H1 (cell line): Measurements from ENCODE around the gene ZFYVE19.

Experiments used
- EZH2 ChIP-seq: fragments of 200-600 bp; sonication (generic); IDR thresholded peaks from 2 replicates; pipeline ENCODE4 v1.7.1; 2012; ENCODE audit warnings: low read depth, mild to moderate bottlenecking, moderate library complexity, low read length, inconsistent platforms; ENCODE audit not compliant: severe bottlenecking
- SUZ12 ChIP-seq: fragments of 200-600 bp; sonication (generic); IDR thresholded peaks from 2 replicates; pipeline ENCODE4 v1.6.1; 2012; ENCODE audit warnings: mild to moderate bottlenecking, inconsistent platforms, low read length, moderate library complexity, mixed read lengths
- TF ChIP-seq, protein P1 (sequence below), 3 experiments: IDR thresholded peaks; 1 replicate in 2 of 3; 2 replicates in 1 of 3; pipeline versions ENCODE4 v1.5.1 to v1.6.1; 2011; ENCODE audit warnings: low read length in 3 of 3, mild to moderate bottlenecking in 3 of 3, inconsistent platforms in 2 of 3, low read depth in 1 of 3, moderate library complexity in 1 of 3; ENCODE audit not compliant: insufficient read depth in 1 of 3; ENCODE audit errors: control extremely low read depth in 1 of 3

DNA sequence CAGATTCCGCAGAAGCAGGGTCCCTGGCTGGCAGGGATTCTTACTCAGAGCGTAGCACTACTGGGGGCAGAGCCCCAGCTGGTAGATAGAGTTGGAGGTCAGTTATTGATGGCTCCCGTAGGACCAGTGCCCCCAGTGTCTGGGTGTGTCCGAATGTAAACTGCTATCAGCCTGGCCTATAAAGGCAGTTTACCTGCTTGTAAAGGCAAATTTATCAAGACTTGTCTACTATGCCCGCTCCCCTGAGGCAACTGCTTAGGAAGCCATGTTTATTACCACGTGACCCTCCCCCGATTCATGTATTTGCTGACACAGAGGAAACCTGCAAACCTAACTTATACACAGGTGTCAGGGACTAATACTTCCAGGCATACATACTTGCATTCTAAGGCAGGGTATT, 22.2 kb downstream of the ZFYVE19 start:
- TF ChIP-seq SUZ12 (no peak), EZH2 (no peak)
- TF ChIP-seq, protein P1, sequence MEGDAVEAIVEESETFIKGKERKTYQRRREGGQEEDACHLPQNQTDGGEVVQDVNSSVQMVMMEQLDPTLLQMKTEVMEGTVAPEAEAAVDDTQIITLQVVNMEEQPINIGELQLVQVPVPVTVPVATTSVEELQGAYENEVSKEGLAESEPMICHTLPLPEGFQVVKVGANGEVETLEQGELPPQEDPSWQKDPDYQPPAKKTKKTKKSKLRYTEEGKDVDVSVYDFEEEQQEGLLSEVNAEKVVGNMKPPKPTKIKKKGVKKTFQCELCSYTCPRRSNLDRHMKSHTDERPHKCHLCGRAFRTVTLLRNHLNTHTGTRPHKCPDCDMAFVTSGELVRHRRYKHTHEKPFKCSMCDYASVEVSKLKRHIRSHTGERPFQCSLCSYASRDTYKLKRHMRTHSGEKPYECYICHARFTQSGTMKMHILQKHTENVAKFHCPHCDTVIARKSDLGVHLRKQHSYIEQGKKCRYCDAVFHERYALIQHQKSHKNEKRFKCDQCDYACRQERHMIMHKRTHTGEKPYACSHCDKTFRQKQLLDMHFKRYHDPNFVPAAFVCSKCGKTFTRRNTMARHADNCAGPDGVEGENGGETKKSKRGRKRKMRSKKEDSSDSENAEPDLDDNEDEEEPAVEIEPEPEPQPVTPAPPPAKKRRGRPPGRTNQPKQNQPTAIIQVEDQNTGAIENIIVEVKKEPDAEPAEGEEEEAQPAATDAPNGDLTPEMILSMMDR (IDR thresholded peaks at IDR 0.05; ENCODE audit: control extremely low read depth in 1 of 3, insufficient read depth in 1 of 3, low read depth in 1 of 3, low read length in 3 of 3) = no peak
